GM21723 (cell line): ENCODE measurements around the gene L1CAM.
A peak's percentile ranks its signal among the peaks of the same experiment; 100 is the strongest.

Source experiments
- ATAC-seq: cut with Tn5 transposase; IDR thresholded peaks from one replicate; pipeline ENCODE4 v1.9.1; 2021; ENCODE audit warnings: mild to moderate bottlenecking, moderate library complexity; ENCODE audit not compliant: unreplicated experiment

The L1CAM gene

GRCh38 chrX:153885968-153886903, at the start of gene L1CAM:
Gene L1CAM (minus strand): TSS chrX:153886173. CDS start chrX:153875836, 10,337 bp downstream.
- no peak for ATAC-seq

- no peak for ATAC-seq
Observed at GRCh38 chrX:153935326-153935851, 49.4 kb upstream of the L1CAM start.

- peak; percentile 92 for ATAC-seq
Observed at GRCh38 chrX:153934762-153935325, 48.9 kb upstream of the L1CAM start, which contains the start of gene NAA10. Gene NAA10 (minus strand): TSS chrX:153935037. CDS start chrX:153934904, 133 bp downstream.

GRCh38 chrX:153934148-153934761, 48.3 kb upstream of the L1CAM start:
- ATAC-seq = peak; percentile 19

GRCh38 chrX:153933748-153934147, 47.8 kb upstream of the L1CAM start:
- ATAC-seq = no peak

GRCh38 chrX:153932220-153932915, 46.4 kb upstream of the L1CAM start:
- no peak for ATAC-seq

GRCh38 chrX:153931748-153932147, 45.8 kb upstream of the L1CAM start:
- no peak for ATAC-seq

- no peak for ATAC-seq
Observed at GRCh38 chrX:153931151-153931550, 45.2 kb upstream of the L1CAM start.

- ATAC-seq = no peak
Observed at GRCh38 chrX:153930011-153930910, 44.3 kb upstream of the L1CAM start.

GRCh38 chrX:153929576-153929975, 43.6 kb upstream of the L1CAM start:
- ATAC-seq = no peak

- ATAC-seq = no peak
Observed at GRCh38 chrX:153928846-153929245, 42.9 kb upstream of the L1CAM start.

- peak; percentile 78 for ATAC-seq
Observed at GRCh38 chrX:153927922-153928760, 42.2 kb upstream of the L1CAM start.

GRCh38 chrX:153927672-153927921, 41.6 kb upstream of the L1CAM start:
- ATAC-seq = no peak

- peak; percentile 42 for ATAC-seq
Observed at GRCh38 chrX:153926858-153927671, 41.1 kb upstream of the L1CAM start.

GRCh38 chrX:153926552-153926857, 40.5 kb upstream of the L1CAM start:
- no peak for ATAC-seq

- no peak for ATAC-seq
Observed at GRCh38 chrX:153925739-153926551, 40.0 kb upstream of the L1CAM start, which contains the start of gene ARHGAP4. Gene ARHGAP4 (minus strand): TSS chrX:153926264. CDS start chrX:153926202, 62 bp downstream.

- ATAC-seq = no peak
Observed at GRCh38 chrX:153925387-153925738, 39.4 kb upstream of the L1CAM start.
